ENCODE data around the gene RNF220.
A peak's percentile ranks its signal among the peaks of the same experiment; 100 is the strongest.

RNF220 gene

GRCh38 chr1:44569491-44569890 lies 164.4 kb downstream of the RNF220 start:
- no peak overlapping the region for H3K27ac ChIP-seq
- TF ChIP-seq ZFX (IDR thresholded peaks at IDR 0.05) = no peak
- TF ChIP-seq, protein P1, sequence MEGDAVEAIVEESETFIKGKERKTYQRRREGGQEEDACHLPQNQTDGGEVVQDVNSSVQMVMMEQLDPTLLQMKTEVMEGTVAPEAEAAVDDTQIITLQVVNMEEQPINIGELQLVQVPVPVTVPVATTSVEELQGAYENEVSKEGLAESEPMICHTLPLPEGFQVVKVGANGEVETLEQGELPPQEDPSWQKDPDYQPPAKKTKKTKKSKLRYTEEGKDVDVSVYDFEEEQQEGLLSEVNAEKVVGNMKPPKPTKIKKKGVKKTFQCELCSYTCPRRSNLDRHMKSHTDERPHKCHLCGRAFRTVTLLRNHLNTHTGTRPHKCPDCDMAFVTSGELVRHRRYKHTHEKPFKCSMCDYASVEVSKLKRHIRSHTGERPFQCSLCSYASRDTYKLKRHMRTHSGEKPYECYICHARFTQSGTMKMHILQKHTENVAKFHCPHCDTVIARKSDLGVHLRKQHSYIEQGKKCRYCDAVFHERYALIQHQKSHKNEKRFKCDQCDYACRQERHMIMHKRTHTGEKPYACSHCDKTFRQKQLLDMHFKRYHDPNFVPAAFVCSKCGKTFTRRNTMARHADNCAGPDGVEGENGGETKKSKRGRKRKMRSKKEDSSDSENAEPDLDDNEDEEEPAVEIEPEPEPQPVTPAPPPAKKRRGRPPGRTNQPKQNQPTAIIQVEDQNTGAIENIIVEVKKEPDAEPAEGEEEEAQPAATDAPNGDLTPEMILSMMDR (conservative IDR thresholded peaks at IDR 0.05) = no peak

DNA sequence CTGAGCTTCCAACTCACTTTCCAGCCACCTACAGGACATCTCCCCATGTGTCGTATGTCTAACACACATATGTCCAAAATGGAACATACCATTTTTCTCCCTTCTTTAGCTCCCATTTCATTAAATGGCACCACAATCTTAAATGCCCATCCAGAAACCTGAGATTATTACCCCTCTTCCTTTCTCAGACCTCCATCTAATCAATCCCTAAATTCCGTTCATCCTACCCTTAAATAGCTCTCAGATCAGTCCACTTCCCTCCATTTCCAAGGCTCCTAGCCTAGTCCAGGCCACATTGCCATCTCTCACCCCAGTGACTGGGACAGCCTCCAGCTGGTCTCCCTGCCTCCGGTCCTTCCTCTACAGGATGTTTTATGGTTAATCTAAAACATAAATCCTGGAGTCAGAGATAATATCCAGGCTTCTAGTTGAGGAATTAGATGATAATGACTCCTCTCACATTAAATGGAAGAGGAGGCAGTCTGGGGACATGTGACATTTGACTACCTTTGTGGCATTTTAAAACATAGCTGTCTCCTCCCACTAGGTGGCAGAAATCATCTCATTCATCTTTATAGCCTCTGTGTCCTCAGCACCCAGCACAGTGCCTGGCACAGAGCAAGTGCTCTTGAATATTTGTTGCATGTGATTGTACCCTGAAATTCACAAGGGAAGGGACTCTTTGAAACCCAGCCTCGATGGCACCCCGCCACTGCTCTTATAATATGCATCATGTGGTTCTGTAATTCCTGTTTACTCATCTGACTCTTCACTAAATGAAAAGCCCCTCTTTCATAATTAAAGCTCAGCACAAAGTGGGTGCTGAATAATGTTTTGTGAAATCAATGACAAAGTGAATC lies 166.9 kb downstream of the RNF220 start:
- H3K27ac ChIP-seq = no peak overlapping the region
- no peak for TF ChIP-seq ZFX (IDR thresholded peaks at IDR 0.05)
- TF ChIP-seq, protein P1 (conservative IDR thresholded peaks at IDR 0.05) = peak; percentile 79

DNA sequence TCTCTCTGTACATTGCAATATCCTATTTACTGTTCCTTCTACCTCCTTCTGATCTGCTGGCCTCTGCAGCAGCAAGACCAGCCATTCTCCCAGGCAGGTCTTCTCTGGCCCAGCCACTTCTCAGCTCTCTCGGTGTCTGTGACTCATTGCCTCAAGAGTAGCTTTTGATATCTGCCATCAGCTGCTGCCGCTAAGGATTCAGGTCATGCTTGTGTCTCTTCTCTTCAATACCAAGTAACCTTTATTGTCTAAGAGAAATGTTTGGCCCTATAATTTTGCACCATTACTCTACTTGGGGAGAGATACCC lies 167.5 kb downstream of the RNF220 start:
- TF ChIP-seq, protein P1 (conservative IDR thresholded peaks at IDR 0.05) = no peak
- no peak for TF ChIP-seq ZFX (IDR thresholded peaks at IDR 0.05)

DNA sequence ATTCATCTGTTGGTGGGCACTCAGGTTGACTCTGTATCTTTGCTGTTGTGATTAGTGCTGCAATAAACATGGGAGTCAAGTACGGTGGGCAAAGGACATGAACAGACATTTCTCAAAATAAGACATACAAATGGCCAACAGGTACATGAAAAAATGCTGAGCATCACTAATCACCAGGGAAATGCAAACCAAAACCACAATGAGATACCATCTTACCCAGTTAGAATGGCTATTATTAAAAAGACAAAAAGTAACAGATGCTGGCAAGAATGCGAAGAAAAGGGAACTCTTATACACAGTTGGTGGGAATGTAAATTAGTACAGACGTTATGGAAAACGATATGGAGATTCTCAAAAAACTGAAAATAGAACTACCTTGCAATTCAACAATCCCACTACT lies 170.3 kb downstream of the RNF220 start:
- no peak overlapping the region for H3K27ac ChIP-seq
- TF ChIP-seq, protein P1 (conservative IDR thresholded peaks at IDR 0.05) = no peak
- TF ChIP-seq ZFX (IDR thresholded peaks at IDR 0.05) = no peak

More for the DNA sequence above, 167.5 kb downstream of the RNF220 start:
- no peak overlapping the region for H3K27ac ChIP-seq

GRCh38 chr1:44576456-44577150 lies 171.5 kb downstream of the RNF220 start:
- H3K27ac ChIP-seq = no peak overlapping the region
- TF ChIP-seq, protein P1 (conservative IDR thresholded peaks at IDR 0.05) = no peak
- no peak for TF ChIP-seq ZFX (IDR thresholded peaks at IDR 0.05)

- no peak overlapping the region for H3K27ac ChIP-seq
- TF ChIP-seq, protein P1 (conservative IDR thresholded peaks at IDR 0.05) = no peak
- no peak for TF ChIP-seq ZFX (IDR thresholded peaks at IDR 0.05)
Observed at GRCh38 chr1:44581205-44581604, 176.2 kb downstream of the RNF220 start.

- TF ChIP-seq ZFX (IDR thresholded peaks at IDR 0.05) = no peak
- TF ChIP-seq, protein P1 (conservative IDR thresholded peaks at IDR 0.05) = no peak
- no peak overlapping the region for H3K27ac ChIP-seq
Observed at GRCh38 chr1:44584167-44584566, 179.1 kb downstream of the RNF220 start.

Measured in C4-2B (cell line).